ENCODE results near the gene FAM13B. TPM values are rescaled to one million over a fixed set of nuclear protein-coding genes. Genes with fewer than 3 reads are reported as not detected.

The FAM13B gene
- total and polyA plus RNA-seq, 7 donors: 4.2 to 9.4 (median 7.8) TPM

GRCh38 chr5:138022912-138023311 is 10.0 kb downstream of the FAM13B start:
- no peak for TF ChIP-seq CTCF (IDR thresholded peaks at IDR 0.05)
- ATAC-seq (no peak), DNase-seq (no peak)
- 90 to 96% (median 96%) methylated on average over 3 of the region's 3 CpGs for WGBS, 3 donors
- Histone ChIP-seq H3K4me1 (peaks cover 22% of the 10 kb centered on the region), H3K36me3 (ENCODE audit: insufficient read depth in 1 of 2, low read depth in 1 of 2) (peaks cover 0 to 28% of the 10 kb centered on the region in 2 donors), H3K4me3 (no peak overlapping the region), H3K9me3 (no peaks in the 10 kb centered on the region), H3K27ac (no peak overlapping the region), H3K27me3 (ENCODE audit: insufficient read depth in 3 of 3, low read length in 2 of 3) (no peaks in the 10 kb centered on the region)
- intact Hi-C loops (cut with DNase I): no loop called here

GRCh38 chr5:138021771-138022170 is 11.1 kb downstream of the FAM13B start:
- no peak overlapping the region for H3K27ac ChIP-seq
- 0 to 20% (median 0%) methylated on average over 1 of the region's 1 CpG for WGBS, 3 donors
- H3K27me3 ChIP-seq (ENCODE audit: insufficient read depth in 3 of 3, low read length in 2 of 3): no peaks in the 10 kb centered on the region
- H3K36me3 ChIP-seq (ENCODE audit: insufficient read depth in 1 of 2, low read depth in 1 of 2): peaks cover 0 to 40% of the 10 kb centered on the region in 2 donors
- H3K4me3 ChIP-seq: no peak overlapping the region
- ATAC-seq: no peak
- DNase-seq: no peak
- intact Hi-C loops (cut with DNase I): no loop called here
- peaks cover 21% of the 10 kb centered on the region for H3K4me1 ChIP-seq
- H3K9me3 ChIP-seq: no peaks in the 10 kb centered on the region
- no peak for TF ChIP-seq CTCF (IDR thresholded peaks at IDR 0.05)

- Histone ChIP-seq H3K4me3 (no peak overlapping the region), H3K27ac (no peak overlapping the region), H3K9me3 (no peaks in the 10 kb centered on the region), H3K36me3 (ENCODE audit: insufficient read depth in 1 of 2, low read depth in 1 of 2) (peaks cover 0 to 62% of the 10 kb centered on the region in 2 donors), H3K4me1 (peaks cover 8% of the 10 kb centered on the region), H3K27me3 (ENCODE audit: insufficient read depth in 3 of 3, low read length in 2 of 3) (no peaks in the 10 kb centered on the region)
- TF ChIP-seq CTCF (IDR thresholded peaks at IDR 0.05): no peak
- WGBS, 3 donors: 49 to 56% (median 53%) methylated on average over 3 of the region's 3 CpGs
- intact Hi-C loops (cut with DNase I): no loop called here
- ATAC-seq (no peak), DNase-seq (no peak)
These were observed 14.0 kb downstream of the FAM13B start for GRCh38 chr5:138018849-138019248.

GRCh38 chr5:138015916-138016315 is 17.0 kb downstream of the FAM13B start:
- 97 to 99% (median 97%) methylated on average over 2 of the region's 2 CpGs for WGBS, 3 donors
- no peak for ATAC-seq
- Histone ChIP-seq H3K4me1 (peaks cover 1% of the 10 kb centered on the region), H3K9me3 (no peaks in the 10 kb centered on the region), H3K27ac (no peak overlapping the region), H3K36me3 (ENCODE audit: insufficient read depth in 1 of 2, low read depth in 1 of 2) (peaks cover 0 to 74% of the 10 kb centered on the region in 2 donors), H3K27me3 (ENCODE audit: insufficient read depth in 3 of 3, low read length in 2 of 3) (no peaks in the 10 kb centered on the region), H3K4me3 (no peak overlapping the region)
- intact Hi-C loops (cut with DNase I): no loop called here
- DNase-seq: no peak
- TF ChIP-seq CTCF (IDR thresholded peaks at IDR 0.05): no peak

- no peaks in the 10 kb centered on the region for H3K27me3 ChIP-seq (ENCODE audit: insufficient read depth in 3 of 3, low read length in 2 of 3)
- no peak for TF ChIP-seq CTCF (IDR thresholded peaks at IDR 0.05)
- H3K36me3 ChIP-seq (ENCODE audit: insufficient read depth in 1 of 2, low read depth in 1 of 2): peaks cover 0 to 75% of the 10 kb centered on the region in 2 donors
- intact Hi-C loops (cut with DNase I): no loop called here
- H3K4me1 ChIP-seq: no peaks in the 10 kb centered on the region
- H3K4me3 ChIP-seq: no peak overlapping the region
- H3K9me3 ChIP-seq: no peaks in the 10 kb centered on the region
- DNase-seq (no peak), ATAC-seq (no peak)
- no peak overlapping the region for H3K27ac ChIP-seq
These were observed 20.9 kb downstream of the FAM13B start for GRCh38 chr5:138011991-138012390.

All from psoas muscle (tissue), 8 donors.